Trophoblast cell (in vitro differentiated cells and primary cell): ENCODE measurements around the gene SLC23A2.

Experiments
- DNase-seq, 2 donors: peaks; one replicate each; pipeline ENCODE4 v3.0.0-alpha.2; 2016
- H2AFZ ChIP-seq: 2 replicates; pipeline ENCODE4 v1.6.1; 2013; ENCODE audit warnings: low read length, moderate library complexity, mild to moderate bottlenecking; ENCODE audit not compliant: insufficient read depth, poor library complexity
- H2AK5ac ChIP-seq: 2 replicates; pipeline ENCODE4 v1.6.1; 2013; ENCODE audit warnings: mild to moderate bottlenecking, low read length
- H2BK120ac ChIP-seq: 2 replicates; pipeline ENCODE4 v1.6.1; 2013; ENCODE audit warnings: low read length, mild to moderate bottlenecking, moderate library complexity; ENCODE audit not compliant: insufficient read depth, poor library complexity
- H2BK12ac ChIP-seq: 2 replicates; pipeline ENCODE4 v1.6.1; 2013; ENCODE audit warnings: mild to moderate bottlenecking, low read length, moderate library complexity
- H2BK5ac ChIP-seq: 2 replicates; pipeline ENCODE4 v1.6.1; 2013; ENCODE audit warnings: low read length, low read depth, moderate library complexity, mild to moderate bottlenecking; ENCODE audit not compliant: poor library complexity
- H3K14ac ChIP-seq: 2 replicates; pipeline ENCODE4 v1.6.1; 2013; ENCODE audit warnings: mild to moderate bottlenecking, low read length
- H3K18ac ChIP-seq: 2 replicates; pipeline ENCODE4 v1.6.1; 2013; ENCODE audit warnings: mild to moderate bottlenecking, low read length
- H3K23ac ChIP-seq: 2 replicates; pipeline ENCODE4 v1.6.1; 2013; ENCODE audit warnings: low read length
- H3K27ac ChIP-seq: 2 replicates; pipeline ENCODE4 v1.5.1; 2013; ENCODE audit warnings: low read depth, mild to moderate bottlenecking, inconsistent platforms, low read length, moderate library complexity
- H3K27me3 ChIP-seq: 2 replicates; pipeline ENCODE4 v1.6.1; 2013; ENCODE audit warnings: inconsistent platforms, mild to moderate bottlenecking, low read length, moderate library complexity; ENCODE audit not compliant: insufficient read depth
- H3K36me3 ChIP-seq, 2 experiments: 1 replicate in 1 of 2; 2 replicates in 1 of 2; pipeline ENCODE4 v1.6.1; 2013; ENCODE audit warnings: low read length in 2 of 2, mild to moderate bottlenecking in 2 of 2, moderate library complexity in 1 of 2; ENCODE audit not compliant: insufficient read depth in 2 of 2, control insufficient read depth in 1 of 2
- H3K4ac ChIP-seq: 2 replicates; pipeline ENCODE4 v1.6.1; 2013; ENCODE audit warnings: low read depth, mild to moderate bottlenecking, low read length, moderate library complexity
- H3K4me1 ChIP-seq, 2 experiments: 1 replicate in 1 of 2; 2 replicates in 1 of 2; pipeline ENCODE4 v1.6.1; 2013; ENCODE audit warnings: low read length in 2 of 2, mild to moderate bottlenecking in 2 of 2, moderate library complexity in 1 of 2; ENCODE audit not compliant: insufficient read depth in 2 of 2, control insufficient read depth in 1 of 2
- H3K4me2 ChIP-seq: 2 replicates; pipeline ENCODE4 v1.6.1; 2013; ENCODE audit warnings: inconsistent platforms, mild to moderate bottlenecking, low read length, moderate library complexity
- H3K4me3 ChIP-seq: 2 replicates; pipeline ENCODE4 v1.5.1; 2013; ENCODE audit warnings: mild to moderate bottlenecking, low read depth, low read length, inconsistent platforms
- H3K79me1 ChIP-seq: one replicate; pipeline ENCODE4 v1.6.1; 2013; ENCODE audit warnings: low read length
- H3K79me2 ChIP-seq: 2 replicates; pipeline ENCODE4 v1.6.1; 2013; ENCODE audit warnings: low read length, mild to moderate bottlenecking; ENCODE audit not compliant: control insufficient read depth, insufficient read depth, poor library complexity
- H3K9ac ChIP-seq: 2 replicates; pipeline ENCODE4 v1.6.1; 2013; ENCODE audit warnings: mild to moderate bottlenecking, low read length
- H3K9me3 ChIP-seq: 2 replicates; pipeline ENCODE4 v1.6.1; 2013; ENCODE audit warnings: low read depth, mild to moderate bottlenecking, control low read depth, inconsistent platforms, low read length; ENCODE audit not compliant: insufficient read depth
- H4K12ac ChIP-seq: 2 replicates; pipeline ENCODE4 v1.6.1; 2013; ENCODE audit warnings: low read depth, mild to moderate bottlenecking, low read length, moderate library complexity
- H4K8ac ChIP-seq: 2 replicates; pipeline ENCODE4 v1.6.1; 2013; ENCODE audit warnings: low read depth, mild to moderate bottlenecking, low read length, moderate library complexity
- H4K91ac ChIP-seq: one replicate; pipeline ENCODE4 v1.6.1; 2013; ENCODE audit warnings: low read depth, mild to moderate bottlenecking, low read length, moderate library complexity
- WGBS: extraction: QIAGEN DNeasy Blood & Tissue Kit; methylation state at CpG from one replicate; pipeline ENCODE4 v1.1.7; 2013; ENCODE audit warnings: missing lambda C conversion rate; ENCODE audit not compliant: insufficient read length, insufficient coverage; ENCODE audit errors: extremely low coverage; 5-methylcytosine and 5-hydroxymethylcytosine counted together

The SLC23A2 gene

DNA sequence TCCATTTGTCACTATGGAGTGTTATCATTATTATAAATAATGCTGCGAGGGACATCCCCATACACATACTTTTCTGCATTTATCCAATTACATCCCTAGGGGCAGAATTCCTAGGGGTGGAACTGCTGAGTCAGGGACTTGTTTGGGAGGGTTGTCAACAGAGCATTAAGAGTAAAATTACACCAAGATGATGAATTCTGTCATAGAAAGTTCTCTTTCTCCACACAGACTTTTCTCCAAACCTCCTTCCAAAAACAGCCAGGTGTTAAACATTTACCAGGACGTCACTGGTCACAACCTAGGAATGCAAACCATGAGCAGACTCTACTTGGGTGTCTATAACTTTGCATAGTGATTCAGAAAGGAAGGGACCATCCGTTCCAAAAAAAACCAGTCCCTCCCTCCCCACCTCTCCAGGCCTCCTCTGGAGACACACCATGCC, 184.1 kb downstream of the SLC23A2 start:
- Histone ChIP-seq H2AFZ (no peak overlapping the region), H2BK5ac (no peak overlapping the region), H4K8ac (no peak overlapping the region), H3K27ac (no peak overlapping the region), H3K27me3 (no peaks in the 10 kb centered on the region), H3K14ac (no peak overlapping the region), H3K36me3 (peaks cover 5 to 9% of the 10 kb centered on the region in 2 experiments), H2AK5ac (no peak overlapping the region), H4K12ac (no peak overlapping the region), H3K4me2 (no peak overlapping the region), H3K9ac (no peak overlapping the region), H4K91ac (no peak overlapping the region), H3K9me3 (peaks cover 1% of the 10 kb centered on the region), H3K18ac (no peak overlapping the region), H3K4ac (no peak overlapping the region), H3K79me2 (no peaks in the 10 kb centered on the region), H3K4me3 (no peak overlapping the region), H2BK12ac (no peak overlapping the region), H2BK120ac (no peak overlapping the region), H3K4me1 (peaks cover 5 to 13% of the 10 kb centered on the region in 2 experiments), H3K23ac (no peak overlapping the region), H3K79me1 (no peaks in the 10 kb centered on the region)
- no CpG with 5 or more reads among the region's 3 CpGs for WGBS
- peak; percentile 44 to 79 for DNase-seq

DNA sequence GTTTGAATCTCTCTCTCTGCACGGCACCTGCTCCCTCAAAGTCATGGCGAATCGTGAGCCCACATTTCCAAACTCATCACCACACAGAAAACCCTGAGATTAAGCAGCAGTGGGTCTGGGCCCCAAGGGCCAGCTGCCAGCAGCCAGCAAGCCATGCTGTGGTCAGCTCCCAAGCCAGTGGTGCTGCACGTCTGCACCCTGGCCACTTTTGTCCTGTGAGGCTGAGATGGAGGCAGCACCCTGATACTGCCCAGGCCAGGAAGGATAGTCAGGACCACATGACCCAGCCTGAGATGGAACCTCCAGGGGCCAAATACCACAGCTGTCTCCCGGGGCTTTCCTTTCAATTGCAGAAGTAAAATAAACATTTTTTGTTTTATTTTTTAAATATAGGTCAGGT, 185.7 kb downstream of the SLC23A2 start:
- peaks cover 5 to 10% of the 10 kb centered on the region in 2 experiments for H3K4me1 ChIP-seq
- H3K4ac ChIP-seq, result no peak overlapping the region
- no peak overlapping the region for H4K91ac ChIP-seq
- H2BK12ac ChIP-seq, result no peak overlapping the region
- H3K79me1 ChIP-seq, result no peaks in the 10 kb centered on the region
- no CpG with 5 or more reads among the region's 5 CpGs for WGBS
- H3K23ac ChIP-seq, result no peak overlapping the region
- H2AFZ ChIP-seq, result no peak overlapping the region
- H3K4me3 ChIP-seq, result no peak overlapping the region
- H3K9me3 ChIP-seq, result peaks cover 1% of the 10 kb centered on the region
- no peak overlapping the region for H2BK120ac ChIP-seq
- H3K36me3 ChIP-seq, result peaks cover 5 to 6% of the 10 kb centered on the region in 2 experiments
- H3K4me2 ChIP-seq, result no peak overlapping the region
- H3K14ac ChIP-seq, result no peak overlapping the region
- no peak overlapping the region for H3K9ac ChIP-seq
- H3K79me2 ChIP-seq, result no peaks in the 10 kb centered on the region
- H2BK5ac ChIP-seq, result no peak overlapping the region
- no peak overlapping the region for H3K18ac ChIP-seq
- no peak for DNase-seq
- no peak overlapping the region for H2AK5ac ChIP-seq
- H3K27me3 ChIP-seq, result no peaks in the 10 kb centered on the region
- H3K27ac ChIP-seq, result no peak overlapping the region
- H4K12ac ChIP-seq, result no peak overlapping the region
- H4K8ac ChIP-seq, result no peak overlapping the region

DNA sequence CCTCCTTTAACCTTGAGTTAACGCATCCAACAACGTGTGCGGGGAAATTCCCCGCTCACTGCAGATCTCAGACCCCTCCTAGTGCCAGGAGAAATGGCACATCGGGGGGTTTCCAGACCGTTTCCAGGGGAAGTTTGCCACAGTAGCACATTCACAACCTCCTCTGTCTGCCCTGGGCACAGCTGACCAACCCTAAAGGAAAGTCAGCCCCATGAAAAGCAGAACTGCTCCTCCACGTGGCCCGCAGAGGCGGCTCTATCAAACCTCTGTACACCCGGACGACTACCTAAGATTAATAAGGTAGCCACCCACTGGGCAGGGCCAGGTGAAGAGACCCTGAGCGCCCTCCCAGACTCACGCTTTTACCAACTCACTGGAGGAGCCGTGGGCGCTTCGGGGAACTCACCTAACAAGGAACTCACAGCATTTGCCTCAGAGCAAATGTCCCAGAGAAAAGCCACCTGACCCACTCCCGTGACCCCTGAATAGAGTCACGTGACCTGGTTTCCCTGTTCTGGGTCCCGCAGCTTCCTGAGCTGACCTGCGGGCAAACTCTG, 186.5 kb downstream of the SLC23A2 start:
- H3K4me1 ChIP-seq, result peaks cover 5 to 10% of the 10 kb centered on the region in 2 experiments
- no peak overlapping the region for H3K4me2 ChIP-seq
- no peak overlapping the region for H3K27ac ChIP-seq
- peak; percentile 37 to 44 for DNase-seq
- no peak overlapping the region for H3K23ac ChIP-seq
- no peak overlapping the region for H2AFZ ChIP-seq
- no peak overlapping the region for H2BK120ac ChIP-seq
- H3K79me2 ChIP-seq, result no peaks in the 10 kb centered on the region
- H3K18ac ChIP-seq, result no peak overlapping the region
- no peaks in the 10 kb centered on the region for H3K79me1 ChIP-seq
- no peak overlapping the region for H2BK5ac ChIP-seq
- no peak overlapping the region for H2AK5ac ChIP-seq
- no peak overlapping the region for H4K91ac ChIP-seq
- no peak overlapping the region for H3K9ac ChIP-seq
- H3K36me3 ChIP-seq, result peaks cover 3% of the 10 kb centered on the region in 2 experiments
- H4K12ac ChIP-seq, result no peak overlapping the region
- no CpG with 5 or more reads among the region's 20 CpGs for WGBS
- H4K8ac ChIP-seq, result peak overlapping the region; percentile 17
- peaks cover 1% of the 10 kb centered on the region for H3K9me3 ChIP-seq
- no peak overlapping the region for H3K4me3 ChIP-seq
- H3K4ac ChIP-seq, result no peak overlapping the region
- no peak overlapping the region for H2BK12ac ChIP-seq
- no peak overlapping the region for H3K14ac ChIP-seq
- no peaks in the 10 kb centered on the region for H3K27me3 ChIP-seq

DNA sequence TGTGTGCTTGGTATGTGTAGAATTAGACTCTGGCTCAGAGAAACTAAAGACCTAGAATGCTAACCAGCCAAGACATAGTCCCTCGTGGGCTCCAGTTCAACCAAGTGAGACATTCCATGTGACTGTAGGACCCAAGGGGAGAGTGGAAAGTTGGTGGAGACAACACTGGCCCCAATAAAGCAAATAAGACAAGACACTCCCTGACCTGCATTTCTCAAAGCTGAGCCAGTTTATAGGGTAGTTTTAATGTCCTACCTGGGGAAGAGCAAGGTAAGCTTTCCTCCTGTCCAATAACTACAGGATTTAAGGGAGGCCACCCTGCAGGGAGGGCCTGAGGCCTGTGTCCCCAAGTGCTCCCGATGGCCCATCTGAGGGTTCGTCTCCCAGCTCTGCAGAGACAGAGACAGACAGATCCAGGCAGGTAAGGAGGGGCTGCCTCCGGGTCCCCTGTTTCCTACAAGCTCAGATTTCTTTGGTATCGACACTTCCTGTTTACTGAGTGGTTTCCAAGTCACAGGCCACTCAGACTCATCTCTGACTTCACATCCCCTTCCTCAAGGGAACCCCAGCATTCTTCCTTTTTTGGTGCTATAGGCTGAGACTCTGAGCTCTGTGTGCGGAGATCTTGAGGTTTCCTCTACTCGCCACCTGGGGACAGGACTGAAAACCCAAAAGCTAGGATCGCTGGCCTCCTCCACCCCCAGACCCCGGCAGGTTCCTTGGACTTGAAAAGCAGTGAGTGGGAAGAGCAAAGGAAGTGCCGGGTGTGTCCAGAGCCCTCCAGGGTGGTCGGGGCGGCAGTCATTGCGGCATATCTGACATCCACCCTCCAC, 187.2 kb downstream of the SLC23A2 start:
- Histone ChIP-seq H3K79me2 (no peaks in the 10 kb centered on the region), H2BK12ac (no peak overlapping the region), H2BK120ac (peak overlapping the region; percentile 7), H3K9me3 (peaks cover 1% of the 10 kb centered on the region), H3K79me1 (no peaks in the 10 kb centered on the region), H3K9ac (no peak overlapping the region), H4K91ac (no peak overlapping the region), H4K12ac (no peak overlapping the region), H3K4me2 (no peak overlapping the region), H3K23ac (no peak overlapping the region), H4K8ac (peak overlapping the region; percentile 42), H3K27me3 (no peaks in the 10 kb centered on the region), H2AK5ac (no peak overlapping the region), H3K36me3 (peaks cover 2 to 4% of the 10 kb centered on the region in 2 experiments), H3K4me1 (peaks cover 5 to 10% of the 10 kb centered on the region in 2 experiments), H2AFZ (no peak overlapping the region), H2BK5ac (peak overlapping the region; percentile 26), H3K14ac (no peak overlapping the region), H3K4me3 (no peak overlapping the region), H3K4ac (peak overlapping the region; percentile 15), H3K27ac (no peak overlapping the region), H3K18ac (peak overlapping the region; percentile 73)
- WGBS, result no CpG with 5 or more reads among the region's 13 CpGs
- no peak for DNase-seq
